ENCODE measurements around the gene AP2A2.

Gene AP2A2

GRCh38 chr11:898540-899190 lies 27.0 kb upstream of the AP2A2 start:
- no peak for DNase-seq (ENCODE audit: low read depth)

- DNase-seq (ENCODE audit: low read depth), result no peak
These were observed 25.9 kb upstream of the AP2A2 start for GRCh38 chr11:899724-900123.

- DNase-seq (ENCODE audit: low read depth), result no peak
These were observed 25.1 kb upstream of the AP2A2 start for GRCh38 chr11:900545-900944.

- DNase-seq (ENCODE audit: low read depth), result no peak
These were observed 24.1 kb upstream of the AP2A2 start for GRCh38 chr11:901452-902061.

- DNase-seq (ENCODE audit: low read depth), result no peak
These were observed 21.3 kb upstream of the AP2A2 start for GRCh38 chr11:904380-904779.

GRCh38 chr11:905952-906351 lies 19.7 kb upstream of the AP2A2 start:
- no peak for DNase-seq (ENCODE audit: low read depth)

GRCh38 chr11:907668-908067 lies 18.0 kb upstream of the AP2A2 start:
- DNase-seq (ENCODE audit: low read depth), result no peak

- DNase-seq (ENCODE audit: low read depth), result no peak
These were observed 17.4 kb upstream of the AP2A2 start for GRCh38 chr11:908273-908672.

- no peak for DNase-seq (ENCODE audit: low read depth)
These were observed 16.3 kb upstream of the AP2A2 start for GRCh38 chr11:909406-909805.

GRCh38 chr11:910044-910588 lies 15.6 kb upstream of the AP2A2 start:
- DNase-seq (ENCODE audit: low read depth), result peak; percentile 58

- peak; percentile 77 for DNase-seq (ENCODE audit: low read depth)
These were observed 15.1 kb upstream of the AP2A2 start, which contains the start of gene CHID1 for GRCh38 chr11:910589-911030. CHID1 (minus strand) TSS chr11:910810; CDS start chr11:904816, 5,994 bp downstream.

GRCh38 chr11:911031-911889 lies 14.4 kb upstream of the AP2A2 start:
- DNase-seq (ENCODE audit: low read depth), result peak; percentile 16

- no peak for DNase-seq (ENCODE audit: low read depth)
These were observed 13.8 kb upstream of the AP2A2 start for GRCh38 chr11:911890-912219.

- DNase-seq (ENCODE audit: low read depth), result no peak
These were observed 13.4 kb upstream of the AP2A2 start for GRCh38 chr11:912266-912665.

GRCh38 chr11:913043-913442 lies 12.6 kb upstream of the AP2A2 start:
- DNase-seq (ENCODE audit: low read depth), result no peak

- DNase-seq (ENCODE audit: low read depth), result no peak
These were observed 11.5 kb upstream of the AP2A2 start for GRCh38 chr11:914204-914603.

GRCh38 chr11:914747-915501 lies 10.7 kb upstream of the AP2A2 start:
- no peak for DNase-seq (ENCODE audit: low read depth)

GRCh38 chr11:917426-917825 lies 8.2 kb upstream of the AP2A2 start:
- no peak for DNase-seq (ENCODE audit: low read depth)

- DNase-seq (ENCODE audit: low read depth), result no peak
These were observed 3.6 kb upstream of the AP2A2 start for GRCh38 chr11:921921-922678.

- no peak for DNase-seq (ENCODE audit: low read depth)
These were observed 1.8 kb upstream of the AP2A2 start for GRCh38 chr11:923691-924405.
